GM21576 (cell line): ENCODE measurements around the gene FBLN1.

ENCODE experiments used
- ATAC-seq: cut with Tn5 transposase; IDR thresholded peaks from one replicate; pipeline ENCODE4 v1.9.1; 2021; ENCODE audit warnings: mild to moderate bottlenecking, moderate library complexity; ENCODE audit not compliant: unreplicated experiment

FBLN1 gene

GRCh38 chr22:45631841-45632238 lies 129.2 kb downstream of the FBLN1 start:
- no peak for ATAC-seq

- ATAC-seq, result no peak
Measured at GRCh38 chr22:45632791-45633515, 130.3 kb downstream of the FBLN1 start.

GRCh38 chr22:45636683-45637082 lies 134.0 kb downstream of the FBLN1 start:
- no peak for ATAC-seq

GRCh38 chr22:45638197-45638596 lies 135.5 kb downstream of the FBLN1 start:
- no peak for ATAC-seq

- no peak for ATAC-seq
Measured at GRCh38 chr22:45638834-45639746, 136.4 kb downstream of the FBLN1 start.

- no peak for ATAC-seq
Measured at GRCh38 chr22:45639747-45640102, 137.0 kb downstream of the FBLN1 start.

- ATAC-seq, result no peak
Measured at GRCh38 chr22:45640291-45640940, 137.7 kb downstream of the FBLN1 start.

- no peak for ATAC-seq
Measured at GRCh38 chr22:45640941-45641621, 138.4 kb downstream of the FBLN1 start.

- no peak for ATAC-seq
Measured at GRCh38 chr22:45642986-45643385, 140.3 kb downstream of the FBLN1 start.

- ATAC-seq, result no peak
Measured at GRCh38 chr22:45644714-45645113, 142.0 kb downstream of the FBLN1 start.

- ATAC-seq, result no peak
Measured at GRCh38 chr22:45645150-45645525, 142.5 kb downstream of the FBLN1 start.

- no peak for ATAC-seq
Measured at GRCh38 chr22:45645526-45646414, 143.1 kb downstream of the FBLN1 start.

GRCh38 chr22:45647532-45648225 lies 145.0 kb downstream of the FBLN1 start:
- ATAC-seq, result no peak

- ATAC-seq, result no peak
Measured at GRCh38 chr22:45648301-45649117, 145.8 kb downstream of the FBLN1 start.

- no peak for ATAC-seq
Measured at GRCh38 chr22:45649809-45650208, 147.1 kb downstream of the FBLN1 start.

- ATAC-seq, result no peak
Measured at GRCh38 chr22:45650721-45651120, 148.0 kb downstream of the FBLN1 start.
